CD14-positive monocyte (primary cell): ENCODE data around the gene NRGN. TPM values are rescaled to one million over a fixed set of nuclear protein-coding genes. Genes with fewer than 3 reads are reported as not detected.

Source experiments
- DNase-seq, 3 donors: peaks; one replicate each; pipeline ENCODE4 v3.0.0-alpha.2; 2011 to 2022
- H2AFZ ChIP-seq: 2 replicates; pipeline ENCODE4 v1.6.0; 2012; ENCODE audit warnings: mild to moderate bottlenecking, low read depth, low read length, inconsistent platforms; ENCODE audit not compliant: insufficient read depth, poor library complexity, severe bottlenecking
- H3K27ac ChIP-seq, 2 donors: 1 replicate in 1 of 2; 2 replicates in 1 of 2; pipeline ENCODE4 v1.5.1; 2012 to 2013; ENCODE audit warnings: low read length in 2 of 2, control low read depth in 1 of 2, inconsistent platforms in 1 of 2, low read depth in 1 of 2, mild to moderate bottlenecking in 1 of 2
- H3K27me3 ChIP-seq, 2 donors: one replicate each; pipeline versions ENCODE4 v1.6.0 to v1.6.1; 2011 to 2013; ENCODE audit warnings: low read length in 2 of 2; ENCODE audit not compliant: control insufficient read depth in 2 of 2, insufficient read depth in 2 of 2
- H3K36me3 ChIP-seq, 2 donors: replicated peaks in 1 of 2; 1 replicate in 1 of 2; 2 replicates in 1 of 2; pipeline versions ENCODE4 v1.5.1 to v1.6.1; 2012 to 2013; ENCODE audit warnings: low read length in 2 of 2, control low read depth in 1 of 2, inconsistent platforms in 1 of 2, mild to moderate bottlenecking in 1 of 2; ENCODE audit not compliant: insufficient read depth in 2 of 2, control insufficient read depth in 1 of 2
- H3K4me1 ChIP-seq, 2 donors: 1 replicate in 1 of 2; 2 replicates in 1 of 2; pipeline versions ENCODE4 v1.5.1 to v1.6.1; 2012 to 2013; ENCODE audit warnings: low read length in 2 of 2, control low read depth in 1 of 2, inconsistent platforms in 1 of 2, mild to moderate bottlenecking in 1 of 2, moderate library complexity in 1 of 2; ENCODE audit not compliant: insufficient read depth in 2 of 2, control insufficient read depth in 1 of 2
- H3K4me2 ChIP-seq: replicated peaks from 2 replicates; pipeline ENCODE3; 2012; ENCODE audit warnings: low read length, moderate library complexity, mild to moderate bottlenecking; ENCODE audit not compliant: poor library complexity, severe bottlenecking; ENCODE audit errors: extremely low read depth
- H3K4me3 ChIP-seq, 3 experiments: fragments of 200-600 bp in 1 of 3; sonication (generic) in 1 of 3; replicated peaks in 1 of 3; 1 replicate in 2 of 3; 2 replicates in 1 of 3; pipeline ENCODE4 v1.5.1; 2011 to 2013; ENCODE audit warnings: low read length in 3 of 3, mild to moderate bottlenecking in 3 of 3, control low read depth in 2 of 3, low read depth in 2 of 3, inconsistent platforms in 1 of 3, moderate library complexity in 1 of 3
- H3K79me2 ChIP-seq: 2 replicates; pipeline ENCODE4 v1.6.0; 2012; ENCODE audit warnings: mild to moderate bottlenecking, control low read depth, inconsistent platforms, low read length, moderate library complexity; ENCODE audit not compliant: insufficient read depth
- H3K9ac ChIP-seq: 2 replicates; pipeline ENCODE4 v1.6.0; 2017; ENCODE audit warnings: low read length, mild to moderate bottlenecking; ENCODE audit not compliant: insufficient read depth, poor library complexity, severe bottlenecking
- H3K9me3 ChIP-seq, 2 donors: replicated peaks in 1 of 2; 1 replicate in 1 of 2; 2 replicates in 1 of 2; pipeline versions ENCODE4 v1.5.1 to v1.6.1; 2012 to 2013; ENCODE audit warnings: low read length in 2 of 2, control low read depth in 1 of 2; ENCODE audit not compliant: control insufficient read depth in 1 of 2, insufficient read depth in 1 of 2
- H4K20me1 ChIP-seq: 2 replicates; pipeline ENCODE4 v1.6.0; 2012; ENCODE audit warnings: mild to moderate bottlenecking, low read length, control low read depth, moderate library complexity; ENCODE audit not compliant: insufficient read depth
- H3K27ac Mint-ChIP-seq, 7 donors: one replicate each; pipeline ENCODE4 v1.8.0; 2020; ENCODE audit warnings: mild to moderate bottlenecking in 7 of 7, mixed read lengths in 7 of 7, moderate library complexity in 6 of 7, inconsistent platforms in 2 of 7
- H3K27me3 Mint-ChIP-seq, 3 donors: one replicate each; pipeline ENCODE4 v1.8.0; 2021 to 2022; ENCODE audit warnings: low read depth in 3 of 3, mild to moderate bottlenecking in 3 of 3, mixed read lengths in 3 of 3, moderate library complexity in 3 of 3, inconsistent platforms in 1 of 3
- H3K36me3 Mint-ChIP-seq, 2 donors: one replicate each; pipeline ENCODE4 v1.8.0; 2020; ENCODE audit warnings: mixed read lengths in 2 of 2, inconsistent platforms in 1 of 2, mild to moderate bottlenecking in 1 of 2
- H3K4me1 Mint-ChIP-seq: one replicate; pipeline ENCODE4 v1.8.0; 2020; ENCODE audit warnings: mild to moderate bottlenecking, mixed read lengths
- H3K4me3 Mint-ChIP-seq, 2 donors: one replicate each; pipeline ENCODE4 v1.8.0; 2020; ENCODE audit warnings: mild to moderate bottlenecking in 2 of 2, mixed read lengths in 2 of 2, moderate library complexity in 1 of 2
- H3K9me3 Mint-ChIP-seq, 7 donors: one replicate each; pipeline ENCODE4 v1.8.0; 2020 to 2022; ENCODE audit warnings: mixed read lengths in 7 of 7, mild to moderate bottlenecking in 6 of 7, moderate library complexity in 6 of 7, inconsistent platforms in 2 of 7
- WGBS: methylation state at CpG from one replicate; pipeline ENCODE4 v1.1.5; 2013; ENCODE audit warnings: missing lambda C conversion rate; ENCODE audit not compliant: insufficient coverage; 5-methylcytosine and 5-hydroxymethylcytosine counted together
- intact Hi-C, 2 donors: fragments of 100-400 bp; cut with micrococcal nuclease; formaldehyde crosslinking; loops; one replicate each; pipeline versions ENCODE4 v1.15.0 to v1.15.1; 2023
- polyA plus RNA-seq, 3 donors: library from polyadenylated mRNA; depleted of rRNA in 1 of 3; unstranded in 2 of 3; stranded (reverse) in 1 of 3; fragments of 300-500 nt in 2 of 3; fragments of >200 nt in 1 of 3; fragmentation: Illumina TruSeq in 2 of 3; gene quantifications; 1 replicate in 2 of 3; 2 replicates in 1 of 3; pipeline ENCODE4 v1.2.3, GENCODE V29; 2012 to 2021
- TF ChIP-seq, protein P1 (sequence below): fragments of 200-600 bp; IDR thresholded peaks from one replicate; pipeline ENCODE4 v1.8.0; 2022; ENCODE audit warnings: antibody characterized with exemption, mild to moderate bottlenecking

NRGN gene
- polyA plus RNA-seq, 3 donors = 17.2 to 125 (median 19.2) TPM

DNA sequence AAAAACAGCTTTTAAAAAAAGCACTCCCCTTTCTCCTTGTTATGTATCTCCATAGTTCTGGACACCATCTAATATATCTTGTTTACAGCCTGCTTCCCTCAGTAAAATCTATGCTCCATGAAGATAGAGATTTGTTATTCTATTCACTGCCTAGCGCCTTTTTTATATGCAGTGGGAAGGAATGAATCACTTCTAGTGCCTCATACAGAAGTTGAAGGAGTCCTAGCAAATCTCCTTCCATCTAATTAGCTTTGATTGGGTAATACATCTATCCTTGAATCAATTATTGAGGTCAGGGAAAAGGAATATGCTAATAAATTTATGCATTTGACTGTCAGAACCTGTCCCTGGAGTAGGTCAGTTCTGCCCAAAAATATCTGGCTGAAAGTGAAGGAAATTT, 40.2 kb upstream of the NRGN start:
- Mint-ChIP-seq H3K27ac (no peak overlapping the region), H3K27me3 (peaks cover 0 to 2% (median 1%) of the 10 kb centered on the region in 3 donors), H3K4me3 (no peak overlapping the region), H3K36me3 (no peaks in the 10 kb centered on the region), H3K9me3 (peaks cover 0 to 11% (median 2%) of the 10 kb centered on the region in 7 donors), H3K4me1 (peaks cover 5% of the 10 kb centered on the region)
- Histone ChIP-seq H3K27ac (no peak overlapping the region), H3K79me2 (no peaks in the 10 kb centered on the region), H2AFZ (no peak overlapping the region), H3K9me3 (peaks cover 0 to 6% of the 10 kb centered on the region in 2 donors), H4K20me1 (no peaks in the 10 kb centered on the region), H3K36me3 (no peaks in the 10 kb centered on the region), H3K4me3 (no peak overlapping the region), H3K9ac (no peak overlapping the region), H3K4me1 (no peaks in the 10 kb centered on the region), H3K4me2 (no peak overlapping the region), H3K27me3 (peaks cover 0 to 2% of the 10 kb centered on the region in 2 donors)
- TF ChIP-seq, protein P1, sequence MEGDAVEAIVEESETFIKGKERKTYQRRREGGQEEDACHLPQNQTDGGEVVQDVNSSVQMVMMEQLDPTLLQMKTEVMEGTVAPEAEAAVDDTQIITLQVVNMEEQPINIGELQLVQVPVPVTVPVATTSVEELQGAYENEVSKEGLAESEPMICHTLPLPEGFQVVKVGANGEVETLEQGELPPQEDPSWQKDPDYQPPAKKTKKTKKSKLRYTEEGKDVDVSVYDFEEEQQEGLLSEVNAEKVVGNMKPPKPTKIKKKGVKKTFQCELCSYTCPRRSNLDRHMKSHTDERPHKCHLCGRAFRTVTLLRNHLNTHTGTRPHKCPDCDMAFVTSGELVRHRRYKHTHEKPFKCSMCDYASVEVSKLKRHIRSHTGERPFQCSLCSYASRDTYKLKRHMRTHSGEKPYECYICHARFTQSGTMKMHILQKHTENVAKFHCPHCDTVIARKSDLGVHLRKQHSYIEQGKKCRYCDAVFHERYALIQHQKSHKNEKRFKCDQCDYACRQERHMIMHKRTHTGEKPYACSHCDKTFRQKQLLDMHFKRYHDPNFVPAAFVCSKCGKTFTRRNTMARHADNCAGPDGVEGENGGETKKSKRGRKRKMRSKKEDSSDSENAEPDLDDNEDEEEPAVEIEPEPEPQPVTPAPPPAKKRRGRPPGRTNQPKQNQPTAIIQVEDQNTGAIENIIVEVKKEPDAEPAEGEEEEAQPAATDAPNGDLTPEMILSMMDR = no peak
- no CpG with 5 or more reads among the region's 1 CpG for WGBS
- DNase-seq = no peak
- intact Hi-C loops = no loop called here

DNA sequence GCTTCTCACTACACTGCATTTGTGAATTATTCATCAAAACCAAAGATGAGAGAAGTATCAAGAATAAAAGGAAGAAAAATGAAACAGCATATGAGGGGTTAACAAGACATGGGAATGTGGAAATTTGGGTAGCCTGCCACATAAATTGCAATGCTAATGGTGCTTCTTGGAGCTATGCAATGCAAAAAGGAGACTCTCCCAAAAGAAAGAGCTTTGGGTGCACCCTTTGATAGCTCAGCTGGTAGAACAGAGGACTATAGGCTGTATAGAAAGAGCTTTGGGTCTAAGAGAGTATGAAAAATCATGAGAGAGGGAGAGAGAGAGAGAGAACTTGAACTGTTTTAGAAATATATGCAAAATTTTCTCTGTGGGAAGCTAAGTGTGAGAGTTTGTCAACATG, 39.7 kb upstream of the NRGN start:
- Mint-ChIP-seq H3K36me3 (no peaks in the 10 kb centered on the region), H3K4me1 (peaks cover 3% of the 10 kb centered on the region), H3K4me3 (no peak overlapping the region), H3K27ac (no peak overlapping the region), H3K27me3 (peaks cover 0 to 2% (median 1%) of the 10 kb centered on the region in 3 donors), H3K9me3 (peaks cover 0 to 11% (median 2%) of the 10 kb centered on the region in 7 donors)
- no peak overlapping the region for H3K4me3 ChIP-seq
- H3K36me3 ChIP-seq = no peaks in the 10 kb centered on the region
- no peak overlapping the region for H3K27ac ChIP-seq
- no peak for DNase-seq
- H3K9me3 ChIP-seq = peaks cover 0 to 6% of the 10 kb centered on the region in 2 donors
- H4K20me1 ChIP-seq = no peaks in the 10 kb centered on the region
- H3K4me1 ChIP-seq = no peaks in the 10 kb centered on the region
- no peak overlapping the region for H3K4me2 ChIP-seq
- no peak overlapping the region for H3K9ac ChIP-seq
- H3K27me3 ChIP-seq = peaks cover 0 to 2% of the 10 kb centered on the region in 2 donors
- no peaks in the 10 kb centered on the region for H3K79me2 ChIP-seq
- TF ChIP-seq, protein P1 = no peak
- intact Hi-C loops = no loop called here
- no peak overlapping the region for H2AFZ ChIP-seq
